ENCODE results near the gene BRINP2.

BRINP2 gene

DNA sequence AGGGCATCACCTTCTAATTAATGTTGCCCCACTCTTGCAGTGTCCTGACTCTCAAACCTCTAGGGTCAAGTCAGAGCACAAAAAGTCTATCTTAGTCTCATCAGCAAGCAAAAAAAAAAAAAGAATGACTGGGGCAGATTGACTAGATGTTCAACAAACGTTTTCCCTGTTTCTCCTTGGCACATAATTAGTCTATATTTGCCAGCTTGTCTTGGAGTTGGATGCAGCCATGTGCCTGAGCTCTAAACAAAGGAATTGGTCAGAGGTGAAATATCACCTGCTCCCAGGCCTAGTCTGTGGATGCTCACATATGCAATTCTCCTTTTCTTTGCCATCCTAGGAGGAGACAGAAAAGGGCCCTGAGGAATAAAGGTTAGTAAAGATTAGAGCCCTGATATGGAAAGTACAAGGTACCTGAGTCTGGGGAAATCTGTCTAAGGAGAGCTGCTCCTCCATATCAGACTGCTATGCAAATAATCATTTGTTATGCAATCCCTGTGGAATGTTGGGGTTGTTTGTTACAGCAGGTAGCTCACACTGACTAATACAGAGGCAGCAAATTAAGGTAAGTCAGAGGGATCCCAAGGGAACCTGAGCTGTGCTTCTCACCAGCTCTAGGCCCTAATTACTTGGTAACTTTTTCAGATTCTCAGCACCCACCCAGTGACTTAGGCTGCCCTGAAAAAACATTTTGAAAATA lies 130.8 kb downstream of the BRINP2 start:
- CTCF ChIA-PET, result interaction anchor here (0.7 kb wide), 1 partner anchor 11 kb away, joined by 6 read pairs; no protein-coding TSS in a partner anchor
- POLR2A ChIA-PET (ENCODE audit: low non-redundant PET), result no interaction called here
- TF ChIP-seq, protein P1, sequence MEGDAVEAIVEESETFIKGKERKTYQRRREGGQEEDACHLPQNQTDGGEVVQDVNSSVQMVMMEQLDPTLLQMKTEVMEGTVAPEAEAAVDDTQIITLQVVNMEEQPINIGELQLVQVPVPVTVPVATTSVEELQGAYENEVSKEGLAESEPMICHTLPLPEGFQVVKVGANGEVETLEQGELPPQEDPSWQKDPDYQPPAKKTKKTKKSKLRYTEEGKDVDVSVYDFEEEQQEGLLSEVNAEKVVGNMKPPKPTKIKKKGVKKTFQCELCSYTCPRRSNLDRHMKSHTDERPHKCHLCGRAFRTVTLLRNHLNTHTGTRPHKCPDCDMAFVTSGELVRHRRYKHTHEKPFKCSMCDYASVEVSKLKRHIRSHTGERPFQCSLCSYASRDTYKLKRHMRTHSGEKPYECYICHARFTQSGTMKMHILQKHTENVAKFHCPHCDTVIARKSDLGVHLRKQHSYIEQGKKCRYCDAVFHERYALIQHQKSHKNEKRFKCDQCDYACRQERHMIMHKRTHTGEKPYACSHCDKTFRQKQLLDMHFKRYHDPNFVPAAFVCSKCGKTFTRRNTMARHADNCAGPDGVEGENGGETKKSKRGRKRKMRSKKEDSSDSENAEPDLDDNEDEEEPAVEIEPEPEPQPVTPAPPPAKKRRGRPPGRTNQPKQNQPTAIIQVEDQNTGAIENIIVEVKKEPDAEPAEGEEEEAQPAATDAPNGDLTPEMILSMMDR (conservative IDR thresholded peaks at IDR 0.05; ENCODE audit: low read depth), result no peak
- H3K27ac ChIP-seq, result no peak overlapping the region
- no peak for DNase-seq (ENCODE audit: low spot score)

DNA sequence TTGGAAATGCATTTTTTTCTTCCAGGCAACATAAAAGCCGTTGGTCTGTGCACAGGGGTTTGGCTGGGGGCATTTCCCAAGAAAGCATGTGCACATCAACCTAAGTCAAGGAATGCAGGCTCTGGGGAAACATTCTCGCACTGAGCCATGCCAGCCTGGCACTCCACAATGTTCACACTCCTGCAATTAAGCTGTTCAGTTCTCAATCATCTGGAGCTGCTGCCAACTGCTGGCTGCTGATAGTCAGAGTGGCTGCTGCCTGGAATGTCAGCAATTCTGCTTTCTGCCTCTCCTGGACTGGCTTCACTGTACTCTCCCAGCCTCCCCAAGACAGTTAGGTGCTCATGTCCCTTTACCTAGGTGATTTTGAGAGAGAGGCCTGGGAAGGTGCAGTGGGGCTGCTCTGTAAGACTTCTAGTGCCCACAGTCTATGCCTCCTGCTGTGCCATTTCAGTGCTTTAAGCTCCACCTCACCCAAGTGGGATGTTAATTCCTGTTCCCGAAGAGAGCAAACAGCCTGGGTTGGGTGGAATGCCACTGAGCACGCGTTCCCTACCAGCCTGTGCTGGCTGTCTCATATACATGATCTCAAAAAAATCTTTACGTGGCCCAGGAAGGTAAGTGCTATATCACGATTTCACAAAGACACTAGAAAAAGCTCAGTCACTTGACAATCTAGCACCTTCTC lies 131.7 kb downstream of the BRINP2 start:
- CTCF ChIA-PET, result no interaction called here
- DNase-seq (ENCODE audit: low spot score), result no peak
- H3K27ac ChIP-seq, result no peak overlapping the region
- TF ChIP-seq, protein P1 (conservative IDR thresholded peaks at IDR 0.05; ENCODE audit: low read depth), result no peak
- POLR2A ChIA-PET (ENCODE audit: low non-redundant PET), result no interaction called here

- 0 out of 2 replicates have a peak overlapping the region, but pooled peaks have one; percentile 5 for H3K27ac ChIP-seq
- ChIA-PET POLR2A (ENCODE audit: low non-redundant PET) (no interaction called here), CTCF (interaction anchor here (0.6 kb wide), 1 partner anchor 328 kb away, joined by 4 read pairs; no protein-coding TSS in a partner anchor)
- peak; percentile 28 for DNase-seq (ENCODE audit: low spot score)
- TF ChIP-seq, protein P1 (conservative IDR thresholded peaks at IDR 0.05; ENCODE audit: low read depth), result no peak
Observed at GRCh38 chr1:177305040-177306018, 134.6 kb downstream of the BRINP2 start.

GRCh38 chr1:177306019-177306415 lies 135.3 kb downstream of the BRINP2 start:
- no peak for DNase-seq (ENCODE audit: low spot score)
- POLR2A ChIA-PET (ENCODE audit: low non-redundant PET), result no interaction called here
- TF ChIP-seq, protein P1 (conservative IDR thresholded peaks at IDR 0.05; ENCODE audit: low read depth), result no peak
- no peak overlapping the region for H3K27ac ChIP-seq
- CTCF ChIA-PET, result no interaction called here

DNA sequence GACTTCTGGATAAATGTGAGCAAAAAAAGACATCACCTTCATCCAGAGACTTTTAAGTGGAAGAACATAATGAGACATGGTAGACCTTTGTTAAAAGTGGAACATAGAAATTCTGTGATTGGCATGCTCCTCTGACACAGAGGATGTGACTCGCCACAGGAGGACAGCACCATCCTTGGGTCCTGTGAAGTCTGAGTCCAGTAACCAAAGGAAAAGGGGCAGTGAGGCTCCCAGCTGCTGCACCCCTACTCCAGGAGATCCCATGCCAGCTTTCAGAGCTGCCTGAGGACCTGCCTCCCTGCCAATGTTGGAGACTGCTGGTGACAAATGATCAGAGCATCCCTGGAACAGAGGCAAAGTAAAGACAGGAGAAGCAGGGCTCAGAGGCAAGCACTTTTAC lies 136.2 kb downstream of the BRINP2 start:
- TF ChIP-seq, protein P1 (conservative IDR thresholded peaks at IDR 0.05; ENCODE audit: low read depth), result no peak
- H3K27ac ChIP-seq, result no peak overlapping the region
- ChIA-PET CTCF (no interaction called here), POLR2A (ENCODE audit: low non-redundant PET) (no interaction called here)
- no peak for DNase-seq (ENCODE audit: low spot score)

GRCh38 chr1:177307771-177308170 lies 137.0 kb downstream of the BRINP2 start:
- POLR2A ChIA-PET (ENCODE audit: low non-redundant PET), result no interaction called here
- CTCF ChIA-PET, result no interaction called here
- peak; percentile 75 for DNase-seq (ENCODE audit: low spot score)
- TF ChIP-seq, protein P1 (conservative IDR thresholded peaks at IDR 0.05; ENCODE audit: low read depth), result no peak
- no peak overlapping the region for H3K27ac ChIP-seq
